GM12878 (cell line): ENCODE data around the gene EDC4.

Source experiments
- CTCF ChIP-seq, 3 experiments: IDR thresholded peaks in 2 of 3; conservative IDR thresholded peaks in 1 of 3; 2 replicates each; pipeline ENCODE4 v1.5.1; 2011; ENCODE audit warnings: low read depth in 3 of 3, low read length in 3 of 3, mild to moderate bottlenecking in 3 of 3, control low read depth in 2 of 3, moderate library complexity in 2 of 3, inconsistent platforms in 1 of 3, mixed read lengths in 1 of 3; ENCODE audit not compliant: control insufficient read depth in 2 of 3, insufficient read depth in 1 of 3; ENCODE audit errors: extremely low read depth in 1 of 3
- EGR1 ChIP-seq, 2 experiments: IDR thresholded peaks; 1 replicate in 1 of 2; 2 replicates in 1 of 2; pipeline ENCODE4 v1.6.1; 2011 to 2012; ENCODE audit warnings: low read depth in 2 of 2, low read length in 2 of 2, borderline replicate concordance in 1 of 2, mild to moderate bottlenecking in 1 of 2, moderate library complexity in 1 of 2
- EP300 ChIP-seq, 2 experiments: fragments of 150-350 bp in 1 of 2; IDR thresholded peaks; 2 replicates each; pipeline ENCODE4 v1.6.1; 2011 to 2012; ENCODE audit warnings: low read depth in 2 of 2, low read length in 2 of 2, borderline replicate concordance in 1 of 2, improper control_type of control experiment in 1 of 2, inconsistent platforms in 1 of 2; ENCODE audit not compliant: control insufficient read depth in 1 of 2
- NBN ChIP-seq: fragments of 450-650 bp; IDR thresholded peaks from 2 replicates; pipeline ENCODE4 v1.6.1; 2016
- NFIC ChIP-seq: IDR thresholded peaks from 2 replicates; pipeline ENCODE4 v1.6.1; 2012; ENCODE audit warnings: low read depth, mild to moderate bottlenecking, inconsistent platforms, low read length, moderate library complexity
- NFYB ChIP-seq: IDR thresholded peaks from 2 replicates; pipeline ENCODE4 v1.6.1; 2011; ENCODE audit warnings: low read depth, mild to moderate bottlenecking, low read length, improper control_type of control experiment, moderate library complexity; ENCODE audit not compliant: insufficient read depth
- RBBP5 ChIP-seq: fragments of 200-600 bp; sonication (generic); conservative IDR thresholded peaks from 2 replicates; pipeline ENCODE4 v1.6.1; 2016
- REST ChIP-seq: IDR thresholded peaks from 2 replicates; pipeline ENCODE4 v1.6.1; 2012; ENCODE audit warnings: mild to moderate bottlenecking, low read depth, low read length
- SIN3A ChIP-seq: IDR thresholded peaks from 2 replicates; pipeline ENCODE4 v1.6.1; 2012; ENCODE audit warnings: low read depth, low read length, improper control_type of control experiment
- SMC3 ChIP-seq: IDR thresholded peaks from 2 replicates; pipeline ENCODE4 v1.6.1; 2011; ENCODE audit warnings: low read length, improper control_type of control experiment, borderline replicate concordance
- SP1 ChIP-seq: IDR thresholded peaks from one replicate; pipeline ENCODE4 v1.6.1; 2011; ENCODE audit warnings: low read depth, low read length
- STAT3 ChIP-seq: IDR thresholded peaks from 2 replicates; pipeline ENCODE4 v1.6.1; 2011; ENCODE audit warnings: low read depth, low read length, improper control_type of control experiment
- USF1 ChIP-seq: IDR thresholded peaks from 2 replicates; pipeline ENCODE4 v1.6.1; 2011; ENCODE audit warnings: borderline replicate concordance, low read depth, mild to moderate bottlenecking, moderate library complexity, mixed read lengths, low read length; ENCODE audit not compliant: insufficient read depth; ENCODE audit errors: extremely low read length

DNA sequence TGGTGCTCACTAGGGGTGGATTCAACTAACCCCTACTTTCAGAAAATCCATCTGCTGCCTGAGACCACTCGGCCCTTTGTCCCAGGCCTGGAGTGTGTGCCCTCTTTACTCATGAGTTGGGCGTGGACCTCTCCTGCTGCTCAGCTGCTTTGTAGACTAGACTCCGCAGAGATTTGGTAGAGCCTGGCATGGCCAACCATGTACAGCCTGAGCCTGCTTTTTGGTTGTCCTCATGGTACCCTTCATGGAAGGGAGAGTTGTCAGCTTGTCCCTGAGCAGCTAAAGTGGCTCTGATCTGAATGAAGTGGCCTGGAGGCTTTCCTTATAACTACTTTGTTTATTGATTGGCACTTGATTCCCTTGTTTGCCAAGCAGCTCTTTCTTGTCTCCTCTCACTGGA, 1.5 kb downstream of the EDC4 start:
- TF ChIP-seq SIN3A (no peak), CTCF (IDR thresholded peaks at IDR 0.05 in 2 of 3, conservative IDR thresholded peaks at IDR 0.05 in 1 of 3; ENCODE audit: control insufficient read depth in 2 of 3, extremely low read depth in 1 of 3, insufficient read depth in 1 of 3, low read depth in 3 of 3, low read length in 3 of 3) (no peak), RBBP5 (no peak), SP1 (no peak), REST (no peak), EGR1 (IDR thresholded peaks at IDR 0.05; ENCODE audit: borderline replicate concordance in 1 of 2, low read depth in 2 of 2, low read length in 2 of 2) (no peak), NFIC (no peak), EP300 (IDR thresholded peaks at IDR 0.05; ENCODE audit: borderline replicate concordance in 1 of 2, control insufficient read depth in 1 of 2, low read depth in 2 of 2, low read length in 2 of 2) (no peak), NBN (no peak), SMC3 (no peak), USF1 (no peak), STAT3 (no peak), NFYB (no peak)
